ENCODE measurements around the gene LCORL.

DNA sequence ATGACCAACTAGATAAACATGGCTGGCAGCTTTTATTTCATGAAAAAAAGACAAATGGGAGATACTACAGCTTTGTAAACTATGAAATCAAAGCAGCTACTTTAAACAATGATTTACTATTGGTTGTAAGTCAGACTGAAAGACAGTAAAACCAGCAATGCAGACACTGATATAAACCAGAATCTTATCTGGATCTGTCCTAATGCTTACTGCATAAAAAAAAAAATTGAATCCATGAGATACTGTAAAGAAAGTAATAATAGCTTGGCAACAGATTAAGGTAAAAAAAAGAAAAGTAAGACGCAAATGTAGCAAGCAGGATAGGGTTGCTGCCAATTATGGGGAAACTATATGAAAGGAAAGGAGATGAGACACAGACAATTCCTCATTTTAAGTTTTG is 7.3 kb downstream of the LCORL start:
- TF ChIP-seq, protein P1, sequence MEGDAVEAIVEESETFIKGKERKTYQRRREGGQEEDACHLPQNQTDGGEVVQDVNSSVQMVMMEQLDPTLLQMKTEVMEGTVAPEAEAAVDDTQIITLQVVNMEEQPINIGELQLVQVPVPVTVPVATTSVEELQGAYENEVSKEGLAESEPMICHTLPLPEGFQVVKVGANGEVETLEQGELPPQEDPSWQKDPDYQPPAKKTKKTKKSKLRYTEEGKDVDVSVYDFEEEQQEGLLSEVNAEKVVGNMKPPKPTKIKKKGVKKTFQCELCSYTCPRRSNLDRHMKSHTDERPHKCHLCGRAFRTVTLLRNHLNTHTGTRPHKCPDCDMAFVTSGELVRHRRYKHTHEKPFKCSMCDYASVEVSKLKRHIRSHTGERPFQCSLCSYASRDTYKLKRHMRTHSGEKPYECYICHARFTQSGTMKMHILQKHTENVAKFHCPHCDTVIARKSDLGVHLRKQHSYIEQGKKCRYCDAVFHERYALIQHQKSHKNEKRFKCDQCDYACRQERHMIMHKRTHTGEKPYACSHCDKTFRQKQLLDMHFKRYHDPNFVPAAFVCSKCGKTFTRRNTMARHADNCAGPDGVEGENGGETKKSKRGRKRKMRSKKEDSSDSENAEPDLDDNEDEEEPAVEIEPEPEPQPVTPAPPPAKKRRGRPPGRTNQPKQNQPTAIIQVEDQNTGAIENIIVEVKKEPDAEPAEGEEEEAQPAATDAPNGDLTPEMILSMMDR (IDR thresholded peaks at IDR 0.05; ENCODE audit: insufficient read depth, low read depth, low read length), result no peak
- TF ChIP-seq EZH2 (IDR thresholded peaks at IDR 0.05; ENCODE audit: insufficient read depth, low read length), result no peak
